Loucy (cell line): ENCODE measurements around the gene PTPRT.

Experiments used
- H2AFZ ChIP-seq: fragments of 200-600 bp; sonication (generic); 2 replicates; pipeline ENCODE4 v1.6.0; 2016; ENCODE audit warnings: antibody characterized with exemption, mild to moderate bottlenecking, low read length, moderate library complexity
- H3F3A ChIP-seq: fragments of 200-600 bp; 2 replicates; pipeline ENCODE4 v1.6.0; 2016; ENCODE audit warnings: antibody characterized with exemption, low read depth, mild to moderate bottlenecking
- H3K27me3 ChIP-seq: fragments of 200-600 bp; sonication (generic); 2 replicates; pipeline ENCODE4 v1.6.1; 2014; ENCODE audit warnings: low read length, mild to moderate bottlenecking; ENCODE audit not compliant: insufficient read depth, poor library complexity, severe bottlenecking
- H3K36me3 ChIP-seq: fragments of 200-600 bp; sonication (generic); 2 replicates; pipeline ENCODE4 v1.6.1; 2016; ENCODE audit warnings: low read length; ENCODE audit not compliant: insufficient read depth
- H3K4me1 ChIP-seq: fragments of 200-600 bp; sonication (generic); 2 replicates; pipeline ENCODE4 v1.5.1; 2014; ENCODE audit warnings: low read length, mild to moderate bottlenecking; ENCODE audit not compliant: insufficient read depth, poor library complexity, severe bottlenecking
- H3K4me2 ChIP-seq: fragments of 200-600 bp; sonication (generic); 2 replicates; pipeline ENCODE4 v1.6.0; 2014; ENCODE audit warnings: antibody characterized with exemption, low read length, low read depth, mild to moderate bottlenecking; ENCODE audit not compliant: poor library complexity, severe bottlenecking
- H3K4me3 ChIP-seq: fragments of 200-600 bp; sonication (generic); 2 replicates; pipeline ENCODE4 v1.5.1; 2014; ENCODE audit warnings: low read length, mild to moderate bottlenecking, mixed read lengths; ENCODE audit not compliant: poor library complexity, severe bottlenecking
- H3K79me2 ChIP-seq: fragments of 200-600 bp; sonication (generic); 2 replicates; pipeline ENCODE4 v1.6.1; 2014; ENCODE audit warnings: low read length; ENCODE audit not compliant: insufficient read depth
- H3K9ac ChIP-seq: fragments of 200-600 bp; sonication (generic); 2 replicates; pipeline ENCODE4 v1.6.0; 2014; ENCODE audit warnings: mild to moderate bottlenecking, low read depth, low read length, moderate library complexity; ENCODE audit not compliant: poor library complexity, severe bottlenecking
- H3K9me2 ChIP-seq: fragments of 200-600 bp; sonication (generic); replicated peaks from 2 replicates; pipeline ENCODE4 v1.6.1; 2016; ENCODE audit warnings: low read depth, low read length, mixed read lengths
- H3K9me3 ChIP-seq: fragments of 200-600 bp; sonication (generic); 2 replicates; pipeline ENCODE4 v1.6.1; 2014; ENCODE audit warnings: mild to moderate bottlenecking, antibody characterized with exemption, low read length, low read depth; ENCODE audit not compliant: insufficient read depth
- H4K20me1 ChIP-seq: fragments of 200-600 bp; sonication (generic); 2 replicates; pipeline ENCODE4 v1.6.0; 2014; ENCODE audit warnings: antibody characterized with exemption, low read length, mild to moderate bottlenecking; ENCODE audit not compliant: insufficient read depth, poor library complexity, severe bottlenecking
- EZH2phosphoT487 ChIP-seq: fragments of 200-600 bp; IDR thresholded peaks from 2 replicates; pipeline ENCODE4 v1.6.1; 2018; ENCODE audit warnings: antibody characterized with exemption, mild to moderate bottlenecking, moderate library complexity, borderline replicate concordance
- TF ChIP-seq, protein P1 (sequence below): fragments of 200-600 bp; sonication (generic); conservative IDR thresholded peaks from 2 replicates; pipeline ENCODE4 v1.5.1; 2014; ENCODE audit warnings: mild to moderate bottlenecking, antibody characterized with exemption, low read length

Gene PTPRT

DNA sequence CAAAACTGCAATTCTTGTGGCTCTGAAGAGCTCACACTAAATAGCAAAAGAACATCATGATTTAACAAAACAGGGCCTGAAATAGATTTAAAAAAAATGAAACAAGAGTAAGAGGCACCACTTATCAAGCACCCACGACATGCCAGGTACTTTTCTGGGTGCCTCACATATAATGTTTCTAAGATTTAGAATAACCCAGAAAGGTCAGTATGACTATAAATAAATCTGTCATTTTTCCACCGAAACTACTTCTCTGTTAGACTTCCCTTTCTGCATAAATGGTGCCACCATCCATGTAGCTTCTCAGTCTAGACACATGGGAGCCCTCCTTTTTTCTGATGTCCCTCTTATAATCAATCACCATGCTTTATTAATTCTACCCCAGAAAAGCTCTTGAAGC lies 919.2 kb downstream of the PTPRT start:
- no peaks in the 10 kb centered on the region for H3K9me2 ChIP-seq
- H3K36me3 ChIP-seq = no peaks in the 10 kb centered on the region
- H3K9ac ChIP-seq = no peak overlapping the region
- H3K4me2 ChIP-seq = no peak overlapping the region
- no peaks in the 10 kb centered on the region for H3K4me1 ChIP-seq
- no peak overlapping the region for H2AFZ ChIP-seq
- H3F3A ChIP-seq = no peaks in the 10 kb centered on the region
- no peaks in the 10 kb centered on the region for H3K27me3 ChIP-seq
- no peaks in the 10 kb centered on the region for H4K20me1 ChIP-seq
- H3K9me3 ChIP-seq = no peaks in the 10 kb centered on the region
- no peaks in the 10 kb centered on the region for H3K79me2 ChIP-seq
- H3K4me3 ChIP-seq = no peak overlapping the region
- no peak for TF ChIP-seq EZH2phosphoT487
- TF ChIP-seq, protein P1, sequence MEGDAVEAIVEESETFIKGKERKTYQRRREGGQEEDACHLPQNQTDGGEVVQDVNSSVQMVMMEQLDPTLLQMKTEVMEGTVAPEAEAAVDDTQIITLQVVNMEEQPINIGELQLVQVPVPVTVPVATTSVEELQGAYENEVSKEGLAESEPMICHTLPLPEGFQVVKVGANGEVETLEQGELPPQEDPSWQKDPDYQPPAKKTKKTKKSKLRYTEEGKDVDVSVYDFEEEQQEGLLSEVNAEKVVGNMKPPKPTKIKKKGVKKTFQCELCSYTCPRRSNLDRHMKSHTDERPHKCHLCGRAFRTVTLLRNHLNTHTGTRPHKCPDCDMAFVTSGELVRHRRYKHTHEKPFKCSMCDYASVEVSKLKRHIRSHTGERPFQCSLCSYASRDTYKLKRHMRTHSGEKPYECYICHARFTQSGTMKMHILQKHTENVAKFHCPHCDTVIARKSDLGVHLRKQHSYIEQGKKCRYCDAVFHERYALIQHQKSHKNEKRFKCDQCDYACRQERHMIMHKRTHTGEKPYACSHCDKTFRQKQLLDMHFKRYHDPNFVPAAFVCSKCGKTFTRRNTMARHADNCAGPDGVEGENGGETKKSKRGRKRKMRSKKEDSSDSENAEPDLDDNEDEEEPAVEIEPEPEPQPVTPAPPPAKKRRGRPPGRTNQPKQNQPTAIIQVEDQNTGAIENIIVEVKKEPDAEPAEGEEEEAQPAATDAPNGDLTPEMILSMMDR = no peak

DNA sequence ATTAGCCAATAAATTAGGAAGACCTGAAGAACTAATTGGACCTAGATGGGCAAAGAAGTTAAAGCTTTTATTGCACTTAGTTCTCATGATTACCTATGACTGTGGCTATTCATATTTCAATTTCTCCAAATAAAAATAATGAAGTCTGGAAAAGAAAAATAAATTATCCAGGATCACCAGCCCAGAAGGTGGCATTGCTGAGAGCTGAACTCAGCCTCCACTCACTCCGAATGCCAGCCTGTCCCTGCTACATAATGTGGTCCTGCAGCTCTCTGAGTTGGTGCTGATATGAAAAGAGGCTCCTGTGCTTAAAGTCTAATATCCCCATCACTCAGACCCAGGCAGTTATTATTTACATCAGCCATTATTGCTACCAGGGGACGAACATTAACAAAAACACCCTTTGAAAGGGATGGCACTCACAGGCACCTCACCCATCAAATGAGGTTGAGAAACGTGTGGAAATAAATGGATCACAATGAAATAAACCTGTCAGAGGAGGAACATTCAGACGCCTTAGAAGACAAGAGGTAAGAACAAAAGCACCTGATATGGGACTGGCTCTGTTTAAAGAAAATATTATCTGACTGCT lies 921.8 kb downstream of the PTPRT start:
- H3K27me3 ChIP-seq = no peaks in the 10 kb centered on the region
- H3K4me2 ChIP-seq = no peak overlapping the region
- H3K79me2 ChIP-seq = no peaks in the 10 kb centered on the region
- H4K20me1 ChIP-seq = no peaks in the 10 kb centered on the region
- no peak overlapping the region for H2AFZ ChIP-seq
- no peaks in the 10 kb centered on the region for H3K9me2 ChIP-seq
- H3K9me3 ChIP-seq = no peaks in the 10 kb centered on the region
- H3K4me1 ChIP-seq = no peaks in the 10 kb centered on the region
- no peaks in the 10 kb centered on the region for H3F3A ChIP-seq
- no peak overlapping the region for H3K4me3 ChIP-seq
- no peak overlapping the region for H3K9ac ChIP-seq
- no peaks in the 10 kb centered on the region for H3K36me3 ChIP-seq
- TF ChIP-seq EZH2phosphoT487 = no peak
- TF ChIP-seq, protein P1 = no peak

DNA sequence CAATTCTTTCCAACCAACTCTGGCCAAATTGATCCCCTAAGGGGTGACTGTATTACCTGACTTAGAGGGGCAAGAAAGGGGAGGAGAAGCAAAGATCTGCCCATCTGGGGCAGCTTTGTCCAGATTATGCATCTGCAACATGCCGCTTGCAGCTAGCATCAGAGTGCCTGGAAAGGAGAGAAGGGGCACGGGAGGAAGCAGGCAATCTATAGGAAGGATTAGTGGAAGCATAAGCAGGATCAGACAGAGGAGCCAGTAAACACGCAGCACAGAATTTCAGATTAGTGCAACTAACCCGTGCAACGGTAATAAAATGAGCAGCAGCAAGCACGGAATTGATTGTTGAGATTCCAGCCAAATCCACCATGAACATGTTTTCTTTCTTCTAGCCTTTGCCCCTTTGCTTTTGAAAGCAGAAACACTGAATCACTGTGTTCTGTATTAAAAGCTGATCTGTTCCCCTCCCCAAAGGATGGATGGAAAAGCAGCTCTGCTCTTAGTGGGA lies 927.9 kb downstream of the PTPRT start:
- H3K9me2 ChIP-seq = no peaks in the 10 kb centered on the region
- no peaks in the 10 kb centered on the region for H4K20me1 ChIP-seq
- no peak overlapping the region for H2AFZ ChIP-seq
- no peak overlapping the region for H3K4me2 ChIP-seq
- no peaks in the 10 kb centered on the region for H3K79me2 ChIP-seq
- H3K4me3 ChIP-seq = no peak overlapping the region
- H3F3A ChIP-seq = no peaks in the 10 kb centered on the region
- TF ChIP-seq, protein P1 = no peak
- no peak overlapping the region for H3K9ac ChIP-seq
- H3K36me3 ChIP-seq = no peaks in the 10 kb centered on the region
- no peaks in the 10 kb centered on the region for H3K4me1 ChIP-seq
- no peaks in the 10 kb centered on the region for H3K9me3 ChIP-seq
- H3K27me3 ChIP-seq = no peaks in the 10 kb centered on the region
